GM04503 (cell line): ENCODE results near the gene ITGB8.
"Not testable (repeated sequence)": the region's sequence is repeated elsewhere in the genome, so short reads cannot be mapped to it uniquely, and the experiment has no call there.

Experiments
- DNase-seq: peaks from one replicate; pipeline ENCODE4 v3.0.0-alpha.2; 2012; ENCODE audit warnings: low read depth

ITGB8 gene

DNA sequence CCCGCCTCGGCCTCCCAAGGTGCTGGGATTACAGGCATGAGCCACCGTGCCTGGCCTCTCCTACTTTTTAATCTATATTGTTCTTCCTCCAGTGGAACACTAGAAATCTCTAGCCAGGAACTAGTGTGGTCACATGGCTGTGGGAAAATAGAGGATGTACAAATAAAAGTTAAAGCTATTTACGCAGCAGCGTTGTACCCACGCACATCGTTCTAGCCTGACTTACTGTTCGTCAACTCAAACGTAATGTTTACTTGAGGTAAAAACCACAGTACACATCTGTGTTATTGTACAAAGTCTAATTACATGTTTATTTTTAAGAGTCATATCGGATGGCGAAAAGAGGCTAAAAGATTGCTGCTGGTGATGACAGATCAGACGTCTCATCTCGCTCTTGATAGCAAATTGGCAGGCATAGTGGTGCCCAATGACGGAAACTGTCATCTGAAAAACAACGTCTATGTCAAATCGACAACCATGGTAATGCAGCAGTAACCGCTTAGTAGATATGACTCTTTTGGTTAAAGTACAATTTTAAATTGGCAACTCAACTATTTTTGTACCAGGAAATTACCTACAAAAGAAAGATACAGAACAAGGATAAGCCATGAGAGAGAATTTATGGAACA, 50.8 kb downstream of the ITGB8 start:
- no peak for DNase-seq

- DNase-seq, result no peak
Observed at GRCh38 chr7:20383351-20383750, 52.7 kb downstream of the ITGB8 start.

- DNase-seq, result no peak
Observed at GRCh38 chr7:20385126-20385525, 54.4 kb downstream of the ITGB8 start.

- DNase-seq, result no peak
Observed at GRCh38 chr7:20388084-20388483, 57.4 kb downstream of the ITGB8 start.

GRCh38 chr7:20389192-20389591, 58.5 kb downstream of the ITGB8 start:
- DNase-seq, result not testable (repeated sequence)

GRCh38 chr7:20393021-20393610, 62.4 kb downstream of the ITGB8 start:
- no peak for DNase-seq

- DNase-seq, result no peak
Observed at GRCh38 chr7:20393616-20394015, 62.9 kb downstream of the ITGB8 start.

DNA sequence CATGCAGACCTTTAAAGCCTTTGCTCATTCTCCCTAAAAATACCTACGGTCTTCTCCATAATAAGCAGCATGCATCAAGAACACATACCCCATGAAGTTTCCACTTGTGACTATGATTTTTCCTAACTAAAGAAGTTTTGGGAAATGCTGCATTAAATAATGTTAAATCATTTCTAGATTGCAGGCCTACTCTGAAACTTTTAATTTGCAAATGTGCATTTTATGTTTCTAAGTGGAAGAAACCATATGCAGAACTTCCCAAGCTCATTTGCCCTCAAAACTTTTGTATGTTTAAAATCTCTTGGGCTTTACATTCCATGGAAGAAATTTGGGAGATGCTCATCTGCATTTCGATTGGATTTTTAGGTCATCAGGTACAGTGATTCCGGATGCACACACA, 63.6 kb downstream of the ITGB8 start:
- no peak for DNase-seq

DNA sequence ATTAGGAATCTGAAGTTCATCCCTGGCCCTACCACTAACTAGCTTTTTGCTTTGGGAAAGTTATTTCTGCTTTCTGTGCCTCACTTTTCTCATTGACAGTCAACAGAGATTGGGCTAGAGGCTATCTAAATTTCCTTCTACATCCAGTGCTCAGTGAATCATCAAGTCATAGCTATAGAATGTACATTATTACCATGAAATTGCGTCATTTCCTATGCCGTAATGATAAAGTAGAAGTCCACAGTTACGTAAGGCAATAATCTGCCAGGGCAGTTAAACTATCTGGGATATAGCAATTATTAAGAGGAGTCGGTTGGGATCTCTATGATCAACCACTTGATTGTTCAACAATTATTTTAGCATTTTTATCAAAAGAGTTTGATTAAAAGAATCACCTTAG, 64.4 kb downstream of the ITGB8 start:
- DNase-seq, result no peak

DNA sequence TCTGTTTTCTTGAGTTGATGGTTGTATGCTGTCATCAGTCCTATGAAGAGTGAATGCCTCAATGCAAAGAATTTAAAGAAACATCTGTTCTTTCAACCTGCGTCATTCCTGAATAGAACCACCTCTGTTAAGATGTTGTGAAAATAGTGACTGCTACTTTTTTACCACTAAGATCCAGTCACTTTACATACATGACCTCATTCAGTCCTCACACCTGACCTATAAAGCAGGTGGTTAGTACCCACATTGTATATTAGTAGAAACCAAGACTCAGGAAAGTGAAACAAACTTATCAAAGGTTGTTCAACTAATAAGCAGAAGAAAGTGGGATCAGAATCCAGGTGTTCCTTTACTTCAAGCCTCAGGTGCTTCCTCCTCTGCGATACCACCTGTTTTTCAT, 64.8 kb downstream of the ITGB8 start:
- DNase-seq, result no peak

DNA sequence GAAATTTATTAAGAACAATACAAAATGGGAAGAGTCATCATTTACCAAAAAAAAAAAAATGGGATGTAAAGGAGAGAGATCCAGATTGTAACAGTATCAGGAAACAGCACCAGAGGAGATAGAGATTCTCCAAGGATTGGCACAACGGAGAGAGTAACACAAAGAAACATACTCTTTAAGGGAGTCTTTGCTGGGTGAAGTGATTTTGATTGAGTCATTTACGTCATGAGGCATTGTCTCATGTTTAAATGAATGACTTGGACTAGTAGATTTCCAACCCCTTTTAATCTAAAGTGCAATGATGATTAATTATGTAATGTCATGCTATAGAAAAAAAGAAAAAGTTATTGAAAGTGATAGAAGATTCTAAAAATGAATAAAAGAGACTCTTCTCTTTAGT, 68.8 kb downstream of the ITGB8 start:
- no peak for DNase-seq

DNA sequence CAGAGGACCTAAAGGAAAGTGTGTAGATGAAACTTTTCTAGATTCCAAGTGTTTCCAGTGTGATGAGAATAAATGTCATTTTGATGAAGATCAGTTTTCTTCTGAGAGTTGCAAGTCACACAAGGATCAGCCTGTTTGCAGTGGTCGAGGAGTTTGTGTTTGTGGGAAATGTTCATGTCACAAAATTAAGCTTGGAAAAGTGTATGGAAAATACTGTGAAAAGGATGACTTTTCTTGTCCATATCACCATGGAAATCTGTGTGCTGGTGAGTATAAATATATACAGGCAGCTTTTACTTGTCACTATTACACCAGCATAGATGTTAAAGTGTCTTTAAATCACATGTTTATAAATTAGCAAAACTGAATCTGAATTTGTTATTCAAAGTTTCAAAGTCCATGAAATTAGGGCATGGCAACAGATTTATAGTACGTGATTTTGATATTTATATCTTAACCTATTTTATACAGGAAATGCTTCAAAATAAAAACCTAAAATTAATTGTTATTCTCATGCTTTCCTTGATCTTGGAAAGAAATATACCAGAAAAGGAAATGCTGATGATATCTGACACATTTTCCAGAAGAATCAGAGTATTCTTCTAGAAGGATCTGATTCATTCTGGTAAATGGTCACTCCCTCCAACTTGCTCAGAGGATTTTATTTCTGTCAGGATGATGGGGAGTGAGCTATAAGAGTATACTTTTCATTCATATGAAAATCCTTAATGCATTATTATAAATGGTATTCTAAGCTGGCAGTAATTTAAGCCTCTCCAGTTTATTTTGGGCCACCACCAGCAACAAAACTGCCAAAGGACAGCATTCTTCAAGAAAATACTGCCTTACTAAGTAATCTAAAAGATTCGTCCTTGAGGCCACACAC, 71.4 kb downstream of the ITGB8 start:
- DNase-seq, result no peak

- DNase-seq, result no peak
Observed at GRCh38 chr7:20402747-20403230, 72.1 kb downstream of the ITGB8 start.

- no peak for DNase-seq
Observed at GRCh38 chr7:20403331-20403730, 72.6 kb downstream of the ITGB8 start.

- DNase-seq, result no peak
Observed at GRCh38 chr7:20404320-20404719, 73.6 kb downstream of the ITGB8 start.

- DNase-seq, result peak; percentile 22
Observed at GRCh38 chr7:20407585-20408466, 77.1 kb downstream of the ITGB8 start.

DNA sequence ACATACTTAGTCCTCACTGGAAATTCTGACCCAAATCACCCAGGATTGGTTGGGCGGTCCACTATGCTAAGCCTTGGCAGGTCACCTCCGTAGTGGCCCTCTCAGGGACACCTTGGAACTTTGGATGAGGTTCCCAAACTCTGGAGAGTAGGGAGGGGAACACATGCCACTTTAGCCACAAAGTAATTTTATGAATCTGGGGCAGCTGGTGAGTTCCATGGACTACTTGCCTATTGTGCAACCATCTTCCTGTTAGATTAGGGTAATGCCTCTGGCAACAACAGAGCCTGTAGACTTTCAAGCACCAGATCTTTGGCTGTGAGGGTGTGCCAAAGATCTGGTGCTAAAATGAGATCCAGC, 77.7 kb downstream of the ITGB8 start:
- DNase-seq, result peak; percentile 27

GRCh38 chr7:20409961-20410360, 79.3 kb downstream of the ITGB8 start:
- no peak for DNase-seq

DNA sequence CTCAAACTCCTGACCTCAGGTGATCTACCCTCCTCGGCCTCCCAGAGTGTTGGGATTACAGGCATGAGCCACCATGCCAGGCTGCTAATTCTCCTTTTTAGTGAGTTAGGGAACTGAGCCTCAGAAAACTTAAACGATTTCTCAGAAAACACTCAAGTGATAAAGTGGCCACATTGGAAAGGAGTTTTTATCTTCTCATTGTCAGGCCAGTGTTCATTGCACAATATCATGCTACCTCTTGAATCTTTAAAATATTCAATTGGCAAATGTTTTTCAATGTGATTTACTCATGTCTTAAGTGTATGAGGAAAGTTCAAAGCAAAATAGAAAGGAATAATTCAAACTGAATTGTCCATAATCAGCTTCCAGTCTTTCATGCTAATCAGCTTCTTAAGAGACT, 80.7 kb downstream of the ITGB8 start:
- DNase-seq, result no peak

DNA sequence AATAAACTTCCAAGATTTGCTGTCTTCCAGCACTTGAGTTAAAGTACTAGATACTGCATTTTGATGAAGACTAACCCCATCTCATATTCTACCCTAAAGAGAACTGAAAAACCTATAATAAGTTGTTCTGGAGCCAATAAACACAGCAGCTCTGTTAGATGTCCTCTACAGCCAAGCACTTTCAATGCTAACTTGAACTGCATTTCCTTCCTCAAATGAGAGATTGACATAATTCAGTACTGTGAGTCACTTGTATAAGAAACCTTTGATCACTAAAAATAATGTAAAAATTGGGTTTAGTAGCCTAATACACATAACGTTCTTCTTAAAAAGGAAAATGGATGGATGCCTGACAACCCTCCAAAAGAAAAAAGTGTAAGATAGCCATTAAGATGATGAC, 81.3 kb downstream of the ITGB8 start:
- no peak for DNase-seq

DNA sequence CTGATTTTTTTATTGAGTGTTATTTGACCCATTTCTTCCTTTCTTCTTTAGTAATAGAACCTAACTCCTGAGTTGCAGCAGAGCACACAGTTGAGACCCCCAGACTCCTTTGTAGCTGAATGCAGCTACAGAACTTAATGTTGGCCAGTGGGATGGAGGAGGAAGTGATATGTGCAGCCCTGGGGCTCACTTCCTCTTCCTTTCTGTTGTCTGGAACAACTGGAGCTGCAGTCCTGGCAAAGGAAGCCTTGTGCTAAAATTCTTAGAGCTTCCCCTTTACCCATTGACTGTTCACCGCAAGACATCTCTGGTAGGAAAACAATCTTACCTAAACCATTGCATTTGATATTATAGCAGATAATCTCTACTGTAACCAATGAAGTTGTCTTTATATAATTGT, 86.6 kb downstream of the ITGB8 start:
- no peak for DNase-seq
